ENCODE data around the gene KMT5C.

Gene KMT5C

GRCh38 chr19:55339105-55339888 is at the start of gene KMT5C:
Gene KMT5C (plus strand): TSS chr19:55339876. CDS start chr19:55341937, 2,061 bp downstream.
- DNase-seq (ENCODE audit: low read depth) = peak; percentile 100

DNA sequence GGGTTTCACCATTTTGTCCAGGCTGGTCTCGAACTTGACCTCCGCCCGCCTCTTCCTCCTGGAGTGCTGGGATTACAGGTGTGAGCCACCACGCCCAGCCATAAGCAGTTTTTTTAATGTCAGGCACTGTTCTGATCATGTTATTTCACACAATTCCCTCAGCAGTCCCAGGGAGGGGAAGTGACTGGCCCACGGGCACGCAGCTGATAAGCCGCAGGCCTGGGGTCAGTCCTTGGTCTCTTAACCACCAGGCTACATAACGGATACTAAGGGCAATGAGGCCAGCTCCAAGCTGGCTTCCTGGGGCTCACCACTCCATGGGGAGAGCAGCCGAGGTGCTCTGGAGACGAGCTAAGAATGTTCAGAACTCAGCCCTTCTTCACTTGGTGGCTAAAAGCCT is 42.4 kb upstream of the KMT5C start:
- DNase-seq (ENCODE audit: low read depth) = no peak

DNA sequence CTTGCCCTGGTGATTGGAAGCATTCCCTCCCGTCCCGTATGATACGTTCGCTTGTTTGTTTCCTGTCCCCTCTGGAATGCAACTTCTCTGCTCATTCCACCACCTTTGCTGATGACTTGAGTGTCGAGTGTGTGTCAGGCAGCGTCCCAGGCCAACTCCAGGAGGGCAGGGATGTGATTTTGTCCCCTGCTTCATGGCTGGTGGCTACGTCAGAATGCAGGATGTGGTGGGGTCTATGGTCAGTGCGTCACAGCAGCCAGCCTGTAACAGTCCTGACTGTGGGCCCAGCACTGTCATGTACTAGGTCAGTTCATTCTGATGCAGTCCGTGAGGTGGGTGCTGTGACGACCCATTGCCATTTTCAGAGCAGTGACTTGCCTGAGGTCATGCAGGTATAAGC is 39.7 kb upstream of the KMT5C start:
- no peak for DNase-seq (ENCODE audit: low read depth)

GRCh38 chr19:55300886-55301458 is 38.7 kb upstream of the KMT5C start:
- no peak for DNase-seq (ENCODE audit: low read depth)

GRCh38 chr19:55301459-55302317 is 38.0 kb upstream of the KMT5C start:
- peak; percentile 96 for DNase-seq (ENCODE audit: low read depth)

DNA sequence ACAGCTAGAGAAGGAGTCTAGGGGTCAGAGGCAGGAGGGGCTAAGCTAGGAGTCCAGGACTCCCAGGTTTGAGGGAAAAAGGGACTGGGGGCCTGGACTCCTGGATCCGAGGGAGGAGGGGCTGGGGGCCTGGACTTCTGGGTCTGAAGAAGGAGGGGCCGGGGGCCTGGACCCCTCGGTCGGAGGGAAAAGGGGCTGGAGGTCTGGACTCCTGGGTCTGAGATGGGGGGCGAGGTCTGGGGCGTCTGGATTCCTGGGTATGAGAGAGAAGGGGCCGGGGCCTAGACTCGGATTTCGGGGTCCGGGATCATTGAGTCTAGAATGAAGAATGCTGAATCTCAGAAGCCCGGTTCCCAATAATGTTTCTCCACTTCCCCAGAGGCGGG is 37.4 kb upstream of the KMT5C start:
- no peak for DNase-seq (ENCODE audit: low read depth)

DNA sequence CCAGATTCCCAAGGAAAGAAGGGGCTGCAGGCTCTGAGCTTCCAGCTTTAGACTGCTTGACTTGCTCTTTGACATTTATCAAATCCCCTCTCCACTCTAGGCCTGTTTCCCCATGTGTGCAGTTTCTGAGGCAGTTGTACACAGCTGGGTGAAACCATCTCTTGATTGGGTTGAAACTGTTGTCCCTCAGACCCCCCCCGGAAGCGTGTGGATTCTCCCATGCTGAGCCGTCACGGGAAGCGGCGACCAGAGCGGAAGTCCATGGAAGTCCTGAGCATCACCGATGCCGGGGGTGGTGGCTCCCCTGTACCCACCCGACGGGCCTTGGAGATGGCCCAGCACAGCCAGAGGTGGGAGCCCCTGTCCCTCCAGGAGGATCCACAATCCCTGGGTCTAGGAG is 36.2 kb upstream of the KMT5C start:
- DNase-seq (ENCODE audit: low read depth) = no peak

- DNase-seq (ENCODE audit: low read depth) = no peak
Observed at GRCh38 chr19:55304279-55304978, 35.2 kb upstream of the KMT5C start.

DNA sequence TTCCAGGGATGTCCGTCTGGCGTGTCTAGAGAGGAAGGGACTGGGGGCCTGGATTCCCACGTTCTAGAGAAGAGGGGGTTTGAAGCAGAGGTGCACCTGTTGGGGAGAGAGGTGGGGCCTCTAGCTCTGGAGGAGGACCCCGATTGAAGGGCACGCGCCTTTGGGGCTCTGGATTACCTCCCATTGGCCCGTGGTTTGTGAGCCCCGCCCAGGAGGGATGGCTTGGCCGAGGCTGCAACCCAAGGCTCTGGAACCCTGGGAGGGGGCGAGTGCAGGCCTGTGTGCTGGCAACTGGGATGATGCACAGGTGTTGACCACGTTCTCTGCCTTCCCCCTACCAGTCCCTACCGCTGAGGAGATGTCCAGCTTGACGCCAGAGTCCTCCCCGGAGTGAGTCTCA is 34.7 kb upstream of the KMT5C start:
- DNase-seq (ENCODE audit: low read depth) = no peak

DNA sequence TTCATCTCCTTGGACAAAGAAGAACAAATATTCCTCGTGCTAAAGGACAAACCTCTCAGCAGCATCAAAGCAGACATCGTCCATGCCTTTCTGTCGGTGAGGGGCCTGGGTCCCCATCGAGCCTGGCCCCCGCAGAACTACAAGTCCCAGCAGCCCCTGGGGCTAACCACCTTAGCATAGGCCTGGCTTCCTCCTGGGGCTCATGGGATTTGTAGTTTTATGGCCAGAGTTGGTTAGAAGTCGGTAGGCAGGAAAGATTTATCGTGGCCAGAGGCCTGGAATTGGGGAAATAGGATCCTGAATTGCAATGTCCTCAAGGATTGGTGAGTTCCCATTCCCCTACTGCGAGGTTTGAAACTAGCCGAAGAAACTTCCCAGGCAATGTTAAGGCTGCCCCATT is 34.2 kb upstream of the KMT5C start:
- peak; percentile 11 for DNase-seq (ENCODE audit: low read depth)

DNA sequence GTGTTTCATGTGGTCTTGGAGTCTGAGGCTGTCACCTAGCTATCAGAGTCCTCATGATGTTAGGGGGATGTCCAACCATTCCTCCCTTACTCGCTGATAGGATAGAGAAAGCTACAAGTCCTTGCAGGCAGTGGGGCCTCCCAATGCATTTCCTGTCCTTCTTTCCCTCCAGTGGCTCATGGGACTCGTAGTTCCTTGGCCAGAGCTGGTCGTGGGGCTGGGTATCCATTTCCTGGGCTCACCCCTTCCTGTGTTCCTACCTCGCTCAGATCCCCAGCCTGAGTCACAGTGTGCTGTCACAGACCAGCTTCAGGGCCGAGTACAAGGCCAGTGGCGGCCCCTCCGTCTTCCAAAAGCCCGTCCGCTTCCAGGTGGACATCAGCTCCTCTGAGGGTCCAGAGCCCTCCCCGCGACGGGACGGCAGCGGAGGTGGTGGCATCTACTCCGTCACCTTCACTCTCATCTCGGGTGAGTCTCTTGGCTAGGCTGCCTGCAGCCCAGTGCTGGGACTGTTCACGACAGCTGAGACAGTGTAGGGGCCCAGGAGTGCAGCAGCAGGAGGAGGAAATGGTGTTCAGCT is 33.6 kb upstream of the KMT5C start:
- no peak for DNase-seq (ENCODE audit: low read depth)

- no peak for DNase-seq (ENCODE audit: low read depth)
Observed at GRCh38 chr19:55306712-55307111, 33.0 kb upstream of the KMT5C start.

- DNase-seq (ENCODE audit: low read depth) = no peak
Observed at GRCh38 chr19:55308281-55308680, 31.4 kb upstream of the KMT5C start.

DNA sequence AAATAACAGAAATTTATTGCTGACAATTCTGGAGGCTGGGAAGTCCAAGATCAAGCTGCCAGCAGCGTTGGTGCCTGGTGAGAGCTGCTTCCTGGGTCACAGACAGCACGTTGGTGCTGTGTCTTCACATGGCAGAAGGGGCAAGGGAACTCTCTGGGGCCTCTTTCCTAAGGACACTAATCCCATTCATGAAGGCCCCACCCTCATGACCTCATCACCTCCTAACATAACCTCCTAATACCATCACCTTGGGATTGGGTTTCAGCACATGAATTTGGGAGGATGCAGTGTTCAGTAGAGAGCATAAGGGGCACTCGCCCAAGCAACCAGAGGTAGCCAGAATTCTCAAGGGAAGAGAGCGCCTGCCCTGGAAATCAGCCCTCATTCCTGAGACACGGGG is 30.2 kb upstream of the KMT5C start:
- DNase-seq (ENCODE audit: low read depth) = no peak

DNA sequence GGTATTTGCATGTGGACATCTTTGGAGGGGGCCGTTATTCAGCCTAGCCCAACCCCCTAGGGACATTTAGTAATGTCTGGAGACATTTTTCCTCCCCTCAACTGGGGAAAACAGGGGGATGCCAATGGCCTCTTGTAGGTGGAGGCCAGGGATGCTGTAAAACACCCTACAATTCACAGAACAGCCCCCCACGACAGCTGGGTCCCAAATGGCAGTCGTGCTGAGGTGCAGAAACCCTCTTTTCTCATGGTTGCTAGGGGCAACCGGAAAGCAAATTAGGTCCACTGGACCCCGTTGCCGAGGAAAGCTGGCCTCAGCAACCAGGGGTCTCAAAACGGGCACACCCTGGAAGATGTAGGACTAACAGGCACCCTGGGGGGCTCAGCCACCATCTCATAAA is 29.2 kb upstream of the KMT5C start:
- DNase-seq (ENCODE audit: low read depth) = no peak

GRCh38 chr19:55311397-55311796 is 28.3 kb upstream of the KMT5C start:
- no peak for DNase-seq (ENCODE audit: low read depth)

- no peak for DNase-seq (ENCODE audit: low read depth)
Observed at GRCh38 chr19:55311797-55312196, 27.9 kb upstream of the KMT5C start.

- DNase-seq (ENCODE audit: low read depth) = no peak
Observed at GRCh38 chr19:55312621-55313512, 26.8 kb upstream of the KMT5C start.

- no peak for DNase-seq (ENCODE audit: low read depth)
Observed at GRCh38 chr19:55314396-55314795, 25.3 kb upstream of the KMT5C start.

- DNase-seq (ENCODE audit: low read depth) = no peak
Observed at GRCh38 chr19:55315956-55316525, 23.6 kb upstream of the KMT5C start.

GRCh38 chr19:55316646-55317045 is 23.0 kb upstream of the KMT5C start:
- no peak for DNase-seq (ENCODE audit: low read depth)

Measured in stimulated activated CD8-positive, alpha-beta memory T cell treated with anti-CD3 and anti-CD28 coated beads, Interleukin-12 subunit alpha, Interleukin-12 subunit beta, amount 100 ng/mL, for 1 hour (primary cell).